Smooth muscle cell of the brain vasculature (primary cell): ENCODE measurements around the gene NAA15.
"Not testable (repeated sequence)": the region's sequence is repeated elsewhere in the genome, so short reads cannot be mapped to it uniquely, and the experiment has no call there.

ENCODE experiments used
- DNase-seq: peaks from one replicate; pipeline ENCODE4 v3.0.0-alpha.2; 2012; ENCODE audit warnings: low read depth, low spot score

The NAA15 gene

GRCh38 chr4:139450586-139450985 lies 149.3 kb downstream of the NAA15 start:
- no peak for DNase-seq

- no peak for DNase-seq
These were observed 150.7 kb downstream of the NAA15 start for GRCh38 chr4:139451997-139452396.

- DNase-seq = no peak
These were observed 151.7 kb downstream of the NAA15 start for GRCh38 chr4:139453041-139453370.

GRCh38 chr4:139453371-139454110 lies 152.2 kb downstream of the NAA15 start:
- DNase-seq = peak; percentile 94

GRCh38 chr4:139454111-139455045 lies 153.1 kb downstream of the NAA15 start, which contains the start of gene RAB33B:
TSS of gene RAB33B (plus strand) at chr4:139454121. CDS start at chr4:139454196, 75 bp downstream.
- no peak for DNase-seq

- no peak for DNase-seq
These were observed 153.8 kb downstream of the NAA15 start for GRCh38 chr4:139455126-139455538.

GRCh38 chr4:139457318-139457717 lies 156.0 kb downstream of the NAA15 start:
- DNase-seq = no peak

GRCh38 chr4:139458543-139458942 lies 157.2 kb downstream of the NAA15 start:
- no peak for DNase-seq

GRCh38 chr4:139458999-139459398 lies 157.7 kb downstream of the NAA15 start:
- no peak for DNase-seq

GRCh38 chr4:139460565-139460964 lies 159.3 kb downstream of the NAA15 start:
- no peak for DNase-seq

GRCh38 chr4:139461022-139461628 lies 159.8 kb downstream of the NAA15 start:
- DNase-seq = no peak

GRCh38 chr4:139464512-139464911 lies 163.2 kb downstream of the NAA15 start:
- DNase-seq = not testable (repeated sequence)

GRCh38 chr4:139465922-139466321 lies 164.6 kb downstream of the NAA15 start:
- DNase-seq = no peak

- not testable (repeated sequence) for DNase-seq
These were observed 167.5 kb downstream of the NAA15 start for GRCh38 chr4:139468756-139469155.

- no peak for DNase-seq
These were observed 167.9 kb downstream of the NAA15 start for GRCh38 chr4:139469216-139469615.
